ACC112 (cell line): ENCODE results near the gene PALM3.
A peak's percentile ranks its signal among the peaks of the same experiment; 100 is the strongest.
"Not testable (repeated sequence)": the region's sequence is repeated elsewhere in the genome, so short reads cannot be mapped to it uniquely, and the experiment has no call there.

ENCODE experiments used
- H2AFZ ChIP-seq: fragments of 200-600 bp; sonication (generic); one replicate; pipeline ENCODE4 v1.6.0; 2017; ENCODE audit warnings: antibody characterized with exemption, low read length; ENCODE audit not compliant: unreplicated experiment
- H3K27ac ChIP-seq: fragments of 200-600 bp; sonication (generic); 2 replicates; pipeline ENCODE4 v1.5.1; 2014; ENCODE audit warnings: low read depth, mild to moderate bottlenecking, antibody characterized with exemption, low read length, moderate library complexity
- H3K27me3 ChIP-seq: fragments of 200-600 bp; sonication (generic); 2 replicates; pipeline ENCODE4 v1.6.1; 2014; ENCODE audit warnings: mild to moderate bottlenecking, antibody characterized with exemption, low read length, moderate library complexity, mixed read lengths; ENCODE audit not compliant: insufficient read depth
- H3K36me3 ChIP-seq: fragments of 200-600 bp; sonication (generic); 2 replicates; pipeline ENCODE4 v1.6.1; 2016; ENCODE audit warnings: mild to moderate bottlenecking, antibody characterized with exemption, low read length, moderate library complexity, mixed read lengths; ENCODE audit not compliant: insufficient read depth
- H3K4me1 ChIP-seq: fragments of 200-600 bp; sonication (generic); one replicate; pipeline ENCODE4 v1.6.1; 2016; ENCODE audit warnings: low read length, mixed read lengths; ENCODE audit not compliant: insufficient read depth, unreplicated experiment, control insufficient read depth
- H3K4me3 ChIP-seq: fragments of 200-600 bp; sonication (generic); 2 replicates; pipeline ENCODE4 v1.5.1; 2014; ENCODE audit warnings: mild to moderate bottlenecking, low read depth, low read length
- H3K79me2 ChIP-seq: fragments of 200-600 bp; sonication (generic); one replicate; pipeline ENCODE4 v1.6.0; 2016; ENCODE audit warnings: low read length; ENCODE audit not compliant: control insufficient read depth, unreplicated experiment, insufficient read depth

PALM3 gene

DNA sequence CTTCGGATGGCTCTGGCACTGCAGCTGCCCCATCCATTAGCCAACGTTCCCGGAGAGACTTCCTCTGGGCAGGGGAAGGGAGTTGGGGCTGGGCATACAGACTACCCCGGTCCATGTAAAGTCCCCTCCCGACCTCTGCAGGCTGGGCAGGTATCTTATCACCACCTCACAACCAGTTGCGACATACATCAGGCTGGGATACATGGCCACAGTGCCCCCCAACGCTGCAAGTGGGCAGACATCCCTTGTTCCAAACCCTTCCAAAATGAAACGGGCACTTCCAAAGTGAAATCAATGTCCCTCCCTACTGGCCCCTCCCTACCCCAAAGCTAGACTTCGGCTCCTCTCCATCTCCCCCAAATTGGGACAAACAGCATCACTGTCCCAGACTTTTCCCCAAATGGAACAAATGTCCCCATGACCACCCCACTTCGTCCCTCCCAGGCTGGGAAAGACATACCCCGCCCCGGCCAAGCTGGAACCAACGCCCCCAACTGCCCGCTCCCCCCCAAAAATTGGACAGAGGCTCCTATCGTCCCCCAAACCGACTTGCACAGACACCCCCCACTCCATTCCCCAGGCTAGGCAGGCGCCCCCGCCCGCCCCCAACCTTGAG is 5.0 kb downstream of the PALM3 start:
- no peaks in the 10 kb centered on the region for H3K79me2 ChIP-seq
- no peak overlapping the region for H3K27ac ChIP-seq
- peaks cover 7% of the 10 kb centered on the region for H3K27me3 ChIP-seq
- H3K4me3 ChIP-seq, result peak overlapping the region; percentile 53
- H3K36me3 ChIP-seq, result no peaks in the 10 kb centered on the region
- no peak overlapping the region for H2AFZ ChIP-seq
- peaks cover 3% of the 10 kb centered on the region for H3K4me1 ChIP-seq

DNA sequence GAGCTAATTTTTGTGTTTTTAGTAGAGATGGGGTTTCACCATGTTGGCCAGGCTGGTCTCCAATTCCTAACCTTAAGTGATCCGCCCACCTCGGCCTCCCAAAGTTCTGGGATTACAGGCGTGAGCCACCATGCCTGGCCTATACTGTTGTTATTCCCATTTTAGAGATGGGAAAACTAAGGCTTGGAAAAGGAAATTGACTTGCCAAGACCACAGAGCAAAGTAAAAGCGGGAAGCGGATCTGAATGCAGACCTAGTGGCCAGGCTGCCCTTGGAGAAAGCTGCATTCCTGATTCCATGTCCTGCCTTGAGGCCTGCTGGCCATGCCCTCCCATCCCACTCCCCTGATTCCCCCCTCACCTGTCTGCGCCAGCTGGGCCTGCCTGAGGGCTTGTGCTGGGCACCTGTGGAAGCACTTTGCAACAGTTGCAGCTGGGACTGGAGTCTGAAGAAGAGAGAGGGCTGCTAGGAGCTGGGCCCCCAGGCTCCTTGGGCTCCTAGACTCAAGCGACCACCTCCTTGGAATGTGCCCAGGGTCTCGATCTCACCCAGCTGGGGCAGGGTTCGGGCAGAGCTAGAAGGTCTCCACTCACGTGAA is 5.7 kb downstream of the PALM3 start:
- Histone ChIP-seq H3K27ac (no peak overlapping the region), H3K4me1 (peaks cover 3% of the 10 kb centered on the region), H3K36me3 (no peaks in the 10 kb centered on the region), H2AFZ (no peak overlapping the region), H3K27me3 (peaks cover 7% of the 10 kb centered on the region), H3K4me3 (no peak overlapping the region), H3K79me2 (no peaks in the 10 kb centered on the region)

DNA sequence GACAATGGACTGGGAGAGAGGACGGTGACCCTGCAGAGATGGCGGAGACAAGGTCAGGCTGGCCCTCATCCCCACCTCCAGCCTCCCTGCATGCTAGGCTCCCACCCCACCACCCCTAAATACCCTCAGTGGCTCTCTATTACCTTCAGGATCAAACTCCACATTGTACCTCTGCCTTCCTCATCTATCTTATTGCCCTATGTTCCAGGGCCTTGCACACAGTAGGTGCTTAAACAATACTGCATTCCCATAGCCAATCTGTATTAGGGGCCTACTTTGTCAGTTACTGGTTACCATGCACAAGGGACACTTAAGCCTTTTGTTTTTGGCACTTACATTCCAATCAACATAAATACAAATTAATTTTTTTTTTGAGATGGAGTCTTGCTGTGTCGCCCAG is 6.5 kb downstream of the PALM3 start:
- Histone ChIP-seq H3K27ac (no peak overlapping the region), H3K79me2 (no peaks in the 10 kb centered on the region), H3K4me3 (no peak overlapping the region), H3K4me1 (peaks cover 3% of the 10 kb centered on the region), H3K36me3 (no peaks in the 10 kb centered on the region), H3K27me3 (peaks cover 7% of the 10 kb centered on the region), H2AFZ (no peak overlapping the region)

DNA sequence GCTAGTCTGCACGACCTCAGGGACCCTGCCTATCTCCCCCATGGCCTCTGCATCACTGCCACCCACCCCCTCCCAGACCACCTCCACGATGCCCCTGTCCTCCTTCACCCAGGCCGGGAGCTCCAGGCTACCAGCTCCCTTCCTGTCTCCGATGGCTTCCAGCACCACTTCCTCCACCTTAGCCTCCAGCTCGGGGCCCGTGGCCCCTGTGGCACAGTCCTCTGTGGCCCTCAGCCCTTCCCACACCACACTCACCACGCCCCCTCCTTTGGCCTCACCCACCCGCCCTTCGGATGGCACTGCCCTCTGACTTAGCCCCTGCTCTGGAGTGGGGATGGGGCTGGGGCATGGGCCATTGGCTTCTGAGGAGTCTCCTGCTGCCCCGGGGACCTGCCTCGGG is 7.2 kb downstream of the PALM3 start:
- Histone ChIP-seq H2AFZ (no peak overlapping the region), H3K27me3 (peaks cover 7% of the 10 kb centered on the region), H3K4me1 (peaks cover 3% of the 10 kb centered on the region), H3K79me2 (no peaks in the 10 kb centered on the region), H3K4me3 (no peak overlapping the region), H3K27ac (no peak overlapping the region), H3K36me3 (no peaks in the 10 kb centered on the region)

DNA sequence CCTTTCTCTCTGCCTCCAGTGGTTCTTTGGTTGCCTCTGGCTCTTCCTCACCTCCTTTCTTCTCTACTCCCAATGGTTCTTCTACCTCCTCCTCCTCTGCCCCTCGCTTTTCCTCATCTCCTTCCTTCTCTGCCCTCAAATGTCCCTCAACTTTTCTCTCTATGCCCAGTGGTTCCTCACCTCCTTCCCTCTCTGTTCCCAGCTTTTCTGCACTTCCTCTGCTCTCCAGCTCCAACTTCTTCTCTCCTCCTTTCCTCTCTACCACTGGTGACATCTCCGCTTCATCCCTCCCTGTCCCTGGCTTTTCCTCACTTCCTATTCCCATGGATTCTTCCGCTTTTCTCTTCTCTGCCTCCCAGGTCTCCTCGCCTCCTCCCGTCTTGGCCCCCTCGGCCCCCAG is 7.8 kb downstream of the PALM3 start:
- H3K27me3 ChIP-seq, result peaks cover 7% of the 10 kb centered on the region
- no peaks in the 10 kb centered on the region for H3K36me3 ChIP-seq
- H3K79me2 ChIP-seq, result no peaks in the 10 kb centered on the region
- no peak overlapping the region for H3K4me3 ChIP-seq
- no peak overlapping the region for H2AFZ ChIP-seq
- no peak overlapping the region for H3K27ac ChIP-seq
- peaks cover 3% of the 10 kb centered on the region for H3K4me1 ChIP-seq

DNA sequence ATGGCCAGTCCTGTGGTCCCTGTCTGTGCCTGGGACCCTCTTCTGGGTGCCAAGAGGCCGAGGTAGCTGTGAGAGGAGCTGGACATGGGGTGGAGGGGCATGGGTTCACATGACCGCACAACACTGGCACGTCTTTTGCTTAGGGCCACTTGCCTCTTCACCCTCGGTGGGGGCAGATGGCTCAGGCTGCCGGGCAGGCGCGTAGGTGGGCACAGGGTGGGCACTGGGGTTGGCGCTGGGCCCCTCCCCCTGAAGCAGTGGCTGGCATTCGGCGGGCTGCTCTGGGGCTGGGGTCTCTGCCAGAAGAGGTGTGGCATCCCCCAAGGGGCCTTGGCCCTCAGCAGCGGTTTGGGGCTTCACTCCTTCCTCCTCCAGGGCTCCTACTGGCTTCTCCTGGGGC is 8.4 kb downstream of the PALM3 start:
- Histone ChIP-seq H3K27ac (no peak overlapping the region), H3K27me3 (peaks cover 3% of the 10 kb centered on the region), H3K4me1 (peaks cover 3% of the 10 kb centered on the region), H3K36me3 (no peaks in the 10 kb centered on the region), H3K4me3 (no peak overlapping the region), H2AFZ (no peak overlapping the region), H3K79me2 (no peaks in the 10 kb centered on the region)

DNA sequence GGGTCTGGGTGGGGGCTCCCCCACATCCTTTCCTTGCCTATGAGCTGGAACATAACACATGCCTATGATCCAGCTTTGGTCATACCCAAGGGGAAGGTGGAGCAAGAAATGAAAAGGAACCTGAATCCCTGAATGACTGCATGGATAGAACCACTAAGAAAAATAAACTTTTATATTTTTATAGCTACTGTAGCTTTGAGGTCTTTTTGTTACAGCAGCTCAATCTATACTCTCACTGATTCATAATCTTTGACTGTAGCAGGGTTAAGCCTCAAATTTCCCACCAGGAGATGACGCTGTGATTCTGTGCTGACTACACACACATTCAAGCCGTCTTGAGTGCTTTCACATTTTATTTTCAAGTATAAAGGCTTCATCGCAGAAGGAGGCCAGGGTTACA is 8.8 kb downstream of the PALM3 start:
- H2AFZ ChIP-seq, result no peak overlapping the region
- H3K4me3 ChIP-seq, result no peak overlapping the region

DNA sequence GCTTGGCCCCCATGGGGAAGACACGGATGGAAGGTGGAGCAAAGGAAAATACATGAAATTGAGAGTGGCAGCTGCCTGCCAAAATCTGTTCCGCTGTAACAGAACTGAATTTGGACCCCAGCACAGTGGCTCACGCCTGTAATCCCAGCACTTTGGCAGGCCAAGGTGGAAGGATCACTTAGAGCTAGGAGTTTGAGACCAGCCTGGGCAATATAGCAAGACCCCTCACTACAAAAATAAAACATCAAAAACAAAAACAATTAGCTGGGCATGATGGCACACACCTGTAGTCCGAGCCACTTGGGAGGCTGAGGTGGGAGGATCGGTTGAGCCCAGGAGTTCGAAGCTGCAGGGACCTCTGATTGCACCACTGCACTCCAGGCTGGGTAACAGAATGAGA is 9.4 kb downstream of the PALM3 start:
- H3K4me1 ChIP-seq, result no peaks in the 10 kb centered on the region

More for the DNA sequence above, 8.8 kb downstream of the PALM3 start:
- Histone ChIP-seq H3K27ac (no peak overlapping the region), H3K27me3 (no peaks in the 10 kb centered on the region), H3K36me3 (no peaks in the 10 kb centered on the region), H3K4me1 (no peaks in the 10 kb centered on the region), H3K79me2 (no peaks in the 10 kb centered on the region)

DNA sequence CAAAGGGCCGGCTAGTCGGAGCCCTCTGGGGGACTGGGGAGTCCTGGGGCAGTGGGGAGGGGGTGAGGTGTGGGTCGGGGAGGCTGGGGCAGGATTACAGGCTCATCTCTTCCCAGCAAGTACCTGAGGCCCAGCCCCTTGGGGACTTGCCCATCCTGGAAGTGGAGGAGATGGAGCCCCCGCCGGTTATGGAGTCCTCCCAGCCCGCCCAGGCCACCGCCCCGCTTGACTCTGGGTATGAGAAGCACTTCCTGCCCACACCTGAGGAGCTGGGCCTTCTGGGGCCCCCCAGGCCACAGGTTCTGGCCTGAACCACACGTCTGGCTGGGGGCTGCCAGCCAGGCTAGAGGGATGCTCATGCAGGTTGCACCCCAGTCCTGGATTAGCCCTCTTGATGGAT is 9.9 kb downstream of the PALM3 start:
- no peaks in the 10 kb centered on the region for H3K27me3 ChIP-seq

More for the DNA sequence above, 9.4 kb downstream of the PALM3 start:
- Histone ChIP-seq H3K27me3 (no peaks in the 10 kb centered on the region), H3K4me3 (no peak overlapping the region), H3K79me2 (no peaks in the 10 kb centered on the region), H3K36me3 (no peaks in the 10 kb centered on the region), H2AFZ (no peak overlapping the region), H3K27ac (no peak overlapping the region)

DNA sequence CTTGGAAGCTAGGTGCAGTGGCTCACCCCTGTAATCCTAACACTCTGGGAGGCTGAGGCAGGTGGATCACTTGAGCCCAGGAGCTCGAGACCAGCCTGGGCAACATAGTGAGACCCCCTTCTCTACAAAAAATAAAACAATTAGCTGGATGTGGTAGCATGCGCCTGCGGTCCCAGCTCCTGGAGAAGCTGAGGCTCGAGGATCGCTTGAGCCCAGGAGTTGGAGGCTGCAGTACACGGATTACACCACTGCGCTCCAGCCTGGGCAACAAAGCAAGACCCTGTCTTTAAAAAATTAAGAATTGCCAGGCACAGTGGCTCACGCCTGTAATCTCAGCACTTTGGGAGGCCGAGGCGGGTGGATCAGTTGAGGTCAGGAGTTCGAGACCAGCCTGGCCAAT is 10.9 kb downstream of the PALM3 start:
- H3K79me2 ChIP-seq, H2AFZ ChIP-seq, H3K4me1 ChIP-seq, H3K4me3 ChIP-seq, H3K27me3 ChIP-seq, H3K36me3 ChIP-seq, H3K27ac ChIP-seq: not testable (repeated sequence)

More for the DNA sequence above, 9.9 kb downstream of the PALM3 start:
- Histone ChIP-seq H2AFZ (no peak overlapping the region), H3K27ac (no peak overlapping the region), H3K4me1 (no peaks in the 10 kb centered on the region), H3K36me3 (no peaks in the 10 kb centered on the region), H3K4me3 (no peak overlapping the region), H3K79me2 (no peaks in the 10 kb centered on the region)

DNA sequence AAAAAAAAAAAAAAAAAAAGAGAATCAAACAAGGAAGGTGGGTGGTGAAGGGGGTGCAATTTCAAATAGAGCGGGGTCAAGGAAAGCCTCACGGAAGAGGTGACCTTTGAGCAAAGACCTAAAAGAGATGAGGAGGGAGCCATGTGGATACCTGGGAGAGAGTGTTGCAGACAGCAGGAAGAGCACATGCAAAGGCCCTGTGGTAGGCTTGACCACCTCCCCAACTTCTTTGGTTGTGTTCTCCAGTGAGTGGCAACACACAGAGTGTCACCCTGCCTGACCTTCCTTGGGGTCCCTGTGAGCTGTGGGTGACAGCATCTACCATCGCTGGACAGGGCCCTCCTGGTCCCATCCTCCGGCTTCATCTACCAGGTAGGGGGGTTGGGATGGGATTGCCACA is 11.4 kb downstream of the PALM3 start:
- Histone ChIP-seq H3K27me3 (no peaks in the 10 kb centered on the region), H2AFZ (no peak overlapping the region), H3K36me3 (no peaks in the 10 kb centered on the region), H3K79me2 (no peaks in the 10 kb centered on the region), H3K4me3 (no peak overlapping the region), H3K4me1 (no peaks in the 10 kb centered on the region), H3K27ac (no peak overlapping the region)
